Fibroblast of skin of left biceps (primary cell): Measurements from ENCODE around the gene RPS16.

Source experiments
- DNase-seq, 2 experiments: peaks; one replicate each; pipeline ENCODE4 v3.0.0-alpha.2; 2013; ENCODE audit warnings: low read depth in 2 of 2

RPS16 gene

DNA sequence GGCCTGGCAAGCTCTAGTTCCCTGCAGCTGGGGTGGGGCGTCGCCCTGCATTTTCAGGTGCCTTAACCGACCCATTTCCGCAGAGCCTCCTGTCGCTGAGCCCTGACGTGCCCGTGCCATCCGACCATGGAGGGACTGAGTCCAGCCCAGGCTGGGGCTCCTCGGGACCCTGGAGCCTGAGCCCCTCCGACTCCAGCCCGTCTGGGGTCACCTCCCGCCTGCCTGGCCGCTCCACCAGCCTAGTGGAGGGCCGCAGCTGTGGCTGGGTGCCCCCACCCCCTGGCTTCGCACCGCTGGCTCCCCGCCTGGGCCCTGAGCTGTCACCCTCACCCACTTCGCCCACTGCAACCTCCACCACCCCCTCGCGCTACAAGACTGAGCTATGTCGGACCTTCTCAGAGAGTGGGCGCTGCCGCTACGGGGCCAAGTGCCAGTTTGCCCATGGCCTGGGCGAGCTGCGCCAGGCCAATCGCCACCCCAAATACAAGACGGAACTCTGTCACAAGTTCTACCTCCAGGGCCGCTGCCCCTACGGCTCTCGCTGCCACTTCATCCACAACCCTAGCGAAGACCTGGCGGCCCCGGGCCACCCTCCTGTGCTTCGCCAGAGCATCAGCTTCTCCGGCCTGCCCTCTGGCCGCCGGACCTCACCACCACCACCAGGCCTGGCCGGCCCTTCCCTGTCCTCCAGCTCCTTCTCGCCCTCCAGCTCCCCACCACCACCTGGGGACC is 27.9 kb downstream of the RPS16 start:
- no peak for DNase-seq

DNA sequence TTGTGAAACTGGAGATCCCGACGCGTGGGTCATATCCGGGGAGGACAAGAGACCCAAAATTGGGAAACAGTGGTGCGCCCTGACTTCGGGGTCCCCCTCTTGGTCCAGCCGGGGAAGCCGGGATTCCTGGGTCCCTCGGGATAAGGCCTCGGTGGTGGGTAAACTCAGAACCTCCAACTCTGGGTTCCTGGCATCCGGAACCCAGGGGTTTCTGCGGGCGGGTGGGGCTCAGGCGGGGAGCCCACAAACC is 28.4 kb downstream of the RPS16 start:
- no peak for DNase-seq

DNA sequence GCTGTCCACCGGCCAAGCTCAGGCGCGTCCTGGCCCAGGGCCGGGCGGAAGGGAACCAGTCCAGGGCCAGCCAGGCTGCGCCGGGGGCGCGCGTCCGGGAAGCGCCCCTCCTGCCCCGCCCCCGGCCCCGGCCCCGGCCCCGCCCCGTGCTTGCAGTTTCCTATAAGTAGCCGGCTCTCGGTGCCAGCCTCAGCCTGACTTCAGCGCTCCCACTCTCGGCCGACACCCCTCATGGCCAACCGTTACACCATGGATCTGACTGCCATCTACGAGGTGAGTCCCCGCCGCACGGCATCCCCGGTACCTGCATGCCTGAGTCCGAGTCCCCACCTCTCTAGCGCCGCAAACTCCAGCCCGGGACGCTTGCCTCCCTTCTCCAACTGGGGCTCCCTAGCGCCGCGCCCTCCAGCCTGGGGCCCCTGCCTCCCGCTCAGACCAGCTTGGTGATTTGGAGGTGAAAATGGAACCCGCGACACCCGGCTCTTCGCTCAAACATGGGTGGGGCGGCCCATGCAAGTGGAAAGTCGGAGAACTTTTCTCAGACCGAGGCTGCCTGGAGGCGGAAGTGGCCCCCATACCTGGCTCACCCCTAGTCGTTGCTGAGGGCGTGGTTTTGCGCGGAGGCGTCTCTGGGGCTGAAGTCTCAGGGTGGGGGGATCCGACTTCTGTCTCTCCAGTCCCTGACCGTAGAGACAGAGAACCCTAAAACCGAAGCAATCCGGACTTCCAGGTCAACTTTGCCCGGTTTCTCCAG is 28.9 kb downstream of the RPS16 start, which contains the start of gene ZFP36:
TSS of gene ZFP36 (plus strand) at position 192 of the 754 bp plus-strand sequence. CDS start at position 250, 58 bp downstream.
- no peak for DNase-seq

DNA sequence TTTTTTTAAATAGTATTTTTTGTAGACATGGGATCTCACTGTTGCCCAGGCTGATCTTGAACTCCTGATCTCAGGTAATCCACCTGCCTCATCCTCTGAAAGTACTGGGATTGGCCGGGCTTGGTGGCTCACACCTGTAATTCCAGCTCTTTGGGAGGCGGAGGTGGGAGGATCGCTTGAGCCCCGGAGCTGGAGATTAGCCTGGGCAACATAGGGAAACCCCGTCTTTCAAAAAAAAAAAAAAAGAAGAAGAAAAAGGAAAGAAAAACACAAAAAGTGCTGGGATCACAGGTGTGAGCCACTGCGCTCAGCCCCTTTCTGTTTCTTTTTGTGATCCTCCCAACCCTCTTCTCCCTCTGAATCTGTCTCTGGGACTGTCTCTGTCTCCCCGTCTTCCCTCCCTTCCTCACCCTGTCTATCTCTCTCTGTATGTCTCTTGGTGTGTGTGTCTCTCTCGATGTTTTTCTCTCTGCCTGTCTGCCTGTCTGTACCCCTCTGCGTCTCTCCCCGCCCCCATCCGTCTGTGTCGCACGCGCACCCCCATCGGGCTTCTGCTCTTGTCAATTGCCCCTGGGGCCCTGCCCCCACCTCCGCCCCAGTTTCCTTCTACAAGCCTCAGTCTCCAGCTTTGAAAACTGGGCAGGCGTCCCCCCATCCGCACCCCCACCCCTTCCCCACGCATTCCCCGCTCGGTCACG is 29.6 kb downstream of the RPS16 start:
- DNase-seq: no peak

DNA sequence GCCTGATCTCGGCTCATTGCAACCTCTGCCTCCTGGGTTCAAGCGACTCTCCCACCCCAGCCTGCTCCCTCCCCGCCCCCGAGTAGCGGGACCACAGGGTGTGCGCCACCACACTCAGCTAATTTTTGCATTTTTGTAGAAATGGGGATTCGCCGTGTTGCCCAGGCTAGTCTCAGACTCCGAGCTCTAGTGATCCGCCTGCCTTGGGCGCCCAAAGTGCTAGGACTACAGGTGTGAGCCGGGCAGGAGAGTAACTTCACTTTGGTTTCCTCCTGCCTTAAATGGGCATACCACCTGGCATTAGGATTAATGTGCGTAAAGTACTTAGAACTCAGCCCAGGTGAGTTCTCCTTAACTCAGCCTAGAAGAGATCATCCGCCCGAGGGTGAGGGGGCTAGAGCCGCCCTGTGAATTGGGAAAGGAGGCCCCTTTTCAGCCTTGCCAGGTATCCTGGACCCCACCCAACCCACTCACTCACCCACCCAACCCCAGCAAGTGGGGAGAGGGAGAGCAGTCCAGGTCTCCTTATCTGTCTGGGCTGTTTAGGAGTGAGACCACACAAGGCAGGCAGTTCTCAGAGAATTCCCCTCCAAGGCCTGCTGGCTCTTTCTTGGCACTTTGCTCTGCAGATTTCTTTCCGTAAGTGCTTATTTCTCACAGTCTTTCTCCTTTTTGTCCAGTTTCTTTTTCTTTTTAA is 30.3 kb downstream of the RPS16 start:
- no peak for DNase-seq

DNA sequence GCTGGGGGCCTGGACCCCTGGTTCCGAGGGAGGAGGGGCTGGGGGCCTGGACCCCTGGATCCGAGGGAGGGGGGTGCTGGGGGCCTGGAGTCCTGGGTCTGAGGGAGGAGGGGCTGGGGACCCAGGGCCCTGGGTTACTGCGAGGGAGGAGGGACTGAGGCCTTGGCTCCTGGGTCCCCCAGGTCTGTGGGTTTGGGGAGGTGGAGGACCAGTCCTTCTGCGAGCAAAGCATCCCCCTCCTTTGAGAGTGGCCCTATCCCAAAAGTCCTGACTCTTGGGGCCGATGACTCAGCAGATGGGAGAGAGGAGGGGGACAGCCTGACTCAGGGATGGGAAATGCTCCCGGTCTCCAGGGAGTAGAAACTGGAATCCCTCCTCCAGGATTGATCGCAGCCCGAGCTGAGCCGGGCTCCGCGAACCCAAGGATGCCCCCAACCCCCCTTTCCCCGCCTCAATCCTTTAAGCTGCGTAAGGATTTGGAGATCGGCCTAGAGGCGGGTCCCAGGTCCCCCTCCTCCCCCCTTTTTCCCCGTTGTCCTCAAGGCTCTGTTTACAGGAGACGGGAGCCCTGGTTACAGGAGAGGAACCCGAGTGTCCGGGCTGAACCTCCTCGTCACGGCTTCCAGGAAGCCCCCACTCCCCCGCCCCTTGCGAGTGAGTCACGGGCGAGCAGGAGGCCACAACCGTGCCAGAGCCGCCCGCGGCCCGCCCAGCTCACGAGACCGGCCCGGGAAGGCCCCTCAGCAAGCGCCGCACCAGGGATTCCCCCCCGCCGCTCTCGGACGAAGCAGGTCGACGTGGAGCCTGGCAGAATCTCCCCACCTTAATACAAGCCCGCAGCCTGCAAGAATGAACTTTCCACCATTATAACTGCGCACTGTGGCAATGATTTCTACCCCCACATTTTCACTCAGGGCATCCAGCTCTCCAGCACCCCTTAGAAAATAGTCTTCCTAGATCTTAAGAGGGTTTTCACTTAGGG is 32.1 kb downstream of the RPS16 start:
- DNase-seq: peak; percentile 99

DNA sequence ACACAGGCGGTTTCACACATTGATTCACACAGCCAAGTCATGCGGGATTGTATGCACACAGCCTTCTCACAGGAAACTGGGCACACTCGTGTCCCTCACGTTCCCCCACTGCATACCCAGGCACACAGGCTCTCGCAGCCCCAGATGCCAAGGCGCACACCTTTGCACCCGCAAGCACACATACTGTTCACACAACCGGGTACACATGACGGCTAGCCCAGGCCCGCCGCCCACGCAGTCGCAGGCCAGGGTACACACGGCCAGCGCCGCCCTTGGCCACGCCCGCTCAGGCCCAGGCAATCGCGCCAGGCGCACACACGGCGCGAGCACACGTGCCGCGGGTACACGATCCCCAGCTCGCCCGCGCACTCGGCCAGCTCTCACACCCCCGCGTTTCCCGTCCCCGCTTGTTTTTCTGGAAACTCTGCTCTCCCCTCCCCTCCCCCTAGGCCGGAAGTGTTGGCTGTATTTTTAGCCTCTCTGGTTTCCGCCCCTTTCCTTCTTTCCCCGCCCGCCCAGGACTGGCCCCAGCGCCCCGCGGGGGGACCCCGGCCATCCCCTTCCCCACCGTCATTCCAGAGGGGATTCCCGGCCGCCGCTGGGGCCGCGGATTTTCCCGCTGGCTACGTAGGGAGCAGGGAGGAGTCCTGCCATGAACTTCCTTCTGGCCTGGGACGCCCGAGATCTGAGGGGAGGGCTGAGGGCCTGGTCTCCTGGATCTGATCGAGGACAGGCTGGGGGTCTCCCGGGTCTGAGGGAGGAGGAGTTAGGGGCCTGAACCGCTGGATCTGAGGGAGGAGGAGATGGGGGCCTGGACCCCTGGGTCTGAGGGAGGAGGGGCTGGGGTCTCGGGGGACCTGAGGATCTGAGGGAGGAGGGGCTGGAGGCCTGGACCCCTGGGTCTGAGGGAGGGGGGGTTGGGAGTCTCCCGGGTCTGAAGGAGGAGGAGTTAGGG is 33.1 kb downstream of the RPS16 start:
- DNase-seq: peak; percentile 73 to 76

DNA sequence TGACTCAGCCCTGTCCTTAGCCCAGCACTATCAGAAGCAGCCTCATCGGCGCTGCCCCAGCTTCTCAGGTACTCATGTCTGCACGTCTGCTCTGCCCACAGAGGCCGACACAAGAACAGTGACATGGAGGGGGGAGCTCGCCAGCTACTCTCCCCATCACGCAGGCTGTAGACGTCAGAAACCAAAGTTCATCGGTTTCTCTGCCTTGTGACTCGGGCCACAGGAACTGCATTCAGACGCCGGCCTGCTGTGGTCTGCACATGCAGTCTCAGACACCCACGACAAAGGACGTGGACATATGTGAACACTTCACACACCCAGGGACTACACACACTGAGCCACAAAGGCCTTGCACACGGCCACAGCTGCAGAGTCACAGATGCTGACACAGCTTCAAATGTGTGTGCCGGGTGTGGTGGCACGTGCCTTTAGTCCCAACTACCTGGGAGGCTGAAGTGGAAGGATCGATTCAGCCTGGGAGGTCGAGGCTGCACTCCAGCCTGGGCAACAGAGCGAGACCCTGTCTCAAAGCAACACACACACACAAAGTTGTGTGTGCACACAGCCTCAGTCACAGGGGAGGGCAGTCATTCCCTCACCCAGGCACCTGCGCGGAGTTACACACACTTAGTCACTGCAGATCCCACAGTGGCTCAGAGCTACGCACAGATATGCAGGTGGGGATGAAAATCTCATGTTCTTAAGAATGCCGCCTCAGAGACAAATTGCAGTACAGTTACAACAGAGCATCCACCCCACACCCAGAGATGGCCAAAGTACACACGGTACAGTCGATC is 34.0 kb downstream of the RPS16 start:
- no peak for DNase-seq

DNA sequence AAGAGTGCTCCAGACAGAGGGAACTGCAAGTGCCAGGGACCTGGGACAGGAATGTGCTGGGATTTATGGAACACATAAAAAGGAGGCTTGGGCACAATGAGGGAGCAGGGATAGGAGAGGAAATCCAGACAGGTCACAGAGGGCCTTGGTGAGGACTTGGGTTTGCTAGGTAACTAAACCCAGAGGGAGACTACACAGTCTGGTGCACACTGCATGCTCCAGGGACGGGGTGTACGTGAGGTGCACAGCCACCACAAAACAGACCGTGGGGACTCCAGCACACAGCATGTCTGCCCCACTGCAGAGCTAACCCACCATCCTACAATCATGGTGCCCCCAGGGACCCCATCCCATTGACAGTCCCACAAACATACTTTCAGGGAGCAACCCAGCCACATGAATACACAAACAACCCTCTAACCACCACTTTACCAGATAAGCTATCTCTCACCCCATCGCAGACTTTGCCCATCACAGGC is 34.6 kb downstream of the RPS16 start:
- DNase-seq: no peak

DNA sequence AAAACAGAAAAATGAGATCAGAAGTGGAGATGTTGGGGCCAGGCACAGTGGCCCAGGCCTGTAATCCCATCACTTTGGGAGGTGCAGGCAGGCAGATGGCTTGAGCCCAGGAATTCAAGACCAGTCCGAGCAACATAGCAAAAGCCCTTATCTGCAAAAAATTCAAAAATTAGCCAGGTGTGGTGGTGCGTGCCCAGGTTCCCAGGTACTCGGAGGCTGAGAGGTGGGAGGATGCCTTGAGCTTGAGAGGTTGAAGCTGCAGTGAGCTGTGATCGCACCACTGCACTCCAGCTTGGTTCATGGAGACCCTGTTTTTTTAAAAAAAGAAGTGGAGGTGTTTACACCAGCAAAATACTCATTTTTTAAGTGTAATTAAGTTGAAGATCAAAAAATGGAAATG is 35.7 kb downstream of the RPS16 start:
- DNase-seq: no peak

DNA sequence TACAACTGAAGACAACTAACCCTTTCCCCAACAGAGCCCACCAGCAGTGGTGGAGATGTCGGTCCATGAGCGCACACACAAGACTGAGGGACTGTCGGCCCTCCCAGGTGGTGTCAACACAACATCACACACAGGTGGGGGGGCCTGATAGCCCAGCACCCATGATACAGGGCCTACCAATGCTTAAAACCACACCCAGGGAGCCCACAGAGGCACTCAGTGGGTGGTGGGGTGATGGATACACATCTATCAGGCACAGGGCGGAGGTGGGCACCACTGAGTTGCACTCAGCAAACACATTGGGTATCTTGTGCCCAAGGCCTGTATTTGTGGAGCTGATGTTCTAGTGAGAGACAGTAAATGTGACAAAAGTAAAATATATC is 36.1 kb downstream of the RPS16 start:
- DNase-seq: no peak

DNA sequence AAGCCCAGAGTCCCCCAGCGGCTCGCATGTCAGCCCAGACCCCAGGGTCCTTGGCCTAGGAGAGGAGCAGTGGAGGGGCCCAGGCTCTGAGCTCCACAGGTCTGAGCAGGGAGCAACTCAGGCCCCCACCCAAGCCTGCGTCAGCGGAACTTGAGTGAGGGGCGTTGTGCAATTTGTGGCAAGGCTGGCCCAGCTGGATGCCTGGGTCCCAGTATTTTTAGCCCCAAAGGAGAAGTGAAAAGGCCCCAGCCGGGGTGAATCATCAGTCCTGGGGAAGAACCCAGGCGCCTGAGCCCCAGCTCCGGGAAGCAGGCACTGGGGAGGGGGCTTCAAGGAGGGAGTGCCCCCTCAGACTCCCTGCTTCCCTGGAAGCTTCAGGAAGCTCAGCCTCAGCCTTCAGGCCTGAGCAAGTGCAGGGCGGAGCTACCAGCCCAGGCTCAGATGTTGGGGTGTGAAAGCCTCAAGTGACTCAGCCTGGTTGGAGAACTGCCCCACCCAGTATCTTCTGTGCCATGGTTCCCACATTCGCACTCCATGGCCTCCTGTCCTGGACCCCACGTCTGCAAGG is 37.4 kb downstream of the RPS16 start:
- DNase-seq: no peak

DNA sequence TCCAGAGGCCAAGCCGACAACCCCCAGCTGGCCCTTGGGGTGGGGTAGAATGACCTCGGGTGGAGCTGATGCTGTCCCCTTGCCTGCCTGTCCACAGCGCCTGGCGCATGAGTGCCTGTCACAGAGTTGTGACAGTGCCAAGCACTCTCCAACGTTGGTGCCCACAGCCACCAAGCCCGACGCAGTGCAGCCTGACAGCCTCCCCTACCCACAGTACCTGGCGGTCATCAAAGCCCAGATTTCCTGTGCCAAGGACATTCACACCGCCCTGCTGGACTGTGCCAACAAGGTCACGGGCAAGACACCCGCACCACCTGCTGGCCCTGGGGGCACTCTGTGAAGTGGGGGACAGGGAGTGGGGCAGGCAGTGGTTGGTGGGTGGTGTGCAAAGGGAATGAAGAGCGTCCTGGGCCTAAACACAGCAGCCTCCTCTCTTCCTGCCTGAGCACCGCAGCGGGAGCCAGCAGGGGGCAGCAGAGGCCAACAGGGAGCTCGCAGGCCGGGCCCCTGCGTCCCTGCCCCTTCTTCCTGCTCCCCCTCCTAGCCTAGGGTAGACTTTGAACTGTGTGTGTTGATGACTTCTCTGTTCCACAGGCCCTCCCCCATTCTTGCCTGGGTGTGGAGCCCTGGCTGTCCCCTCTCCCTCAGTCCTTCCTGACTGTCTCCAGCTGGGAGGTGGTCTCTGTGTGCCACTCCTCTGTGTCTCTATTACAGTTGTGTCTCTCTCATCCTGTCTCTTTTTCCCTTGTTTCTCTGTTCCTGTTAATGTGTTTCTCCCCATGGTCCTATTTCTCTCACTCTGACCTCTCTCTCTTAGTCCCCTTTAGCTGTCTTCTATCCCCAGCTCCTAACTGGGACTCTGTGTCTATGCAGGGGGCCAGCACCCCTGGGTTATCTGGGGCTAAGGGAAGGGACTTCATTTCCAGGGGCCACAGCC is 38.1 kb downstream of the RPS16 start:
- DNase-seq: no peak

DNA sequence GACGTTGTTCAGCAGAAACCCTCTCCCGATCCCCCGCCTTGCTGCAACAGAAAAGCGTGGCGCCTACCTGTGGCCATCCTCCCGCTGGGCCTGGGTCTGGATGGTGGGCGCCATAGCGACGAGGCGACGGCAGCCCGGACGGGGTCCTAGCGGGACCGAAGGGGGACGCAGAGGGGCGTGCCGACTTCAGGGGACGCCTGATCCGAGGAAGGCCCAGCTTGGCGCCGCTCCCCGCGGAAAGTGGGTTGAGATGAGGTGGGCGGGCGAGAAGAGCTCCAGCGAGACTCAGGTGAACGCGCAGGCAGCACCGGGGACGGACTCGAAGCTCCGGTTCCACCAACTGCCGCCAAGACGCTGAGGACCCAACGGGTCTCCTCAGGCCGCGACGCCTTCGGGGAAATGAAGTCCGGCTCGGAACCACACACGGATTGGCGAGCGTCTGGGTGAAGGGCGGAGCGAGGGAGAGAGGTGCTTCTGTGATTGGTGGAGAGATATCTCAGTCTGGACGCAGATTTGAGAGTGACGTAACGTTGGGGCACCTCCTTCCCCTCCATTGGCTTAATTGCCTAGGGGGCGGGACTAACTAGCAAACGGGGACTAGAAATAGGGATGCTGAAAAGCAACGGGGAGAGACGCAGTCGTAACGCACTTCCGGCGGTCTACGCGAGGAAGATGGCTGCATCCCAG is 44.9 kb downstream of the RPS16 start, which contains the start of the genes MED29 and PAF1:
TSS of gene MED29 (plus strand) at position 628 of the 687 bp plus-strand sequence. CDS start at position 673, 45 bp downstream.
TSS of gene PAF1 (minus strand) at position 356 of the 687 bp plus-strand sequence. CDS start at position 114, 242 bp downstream.
- peak; percentile 99 for DNase-seq

DNA sequence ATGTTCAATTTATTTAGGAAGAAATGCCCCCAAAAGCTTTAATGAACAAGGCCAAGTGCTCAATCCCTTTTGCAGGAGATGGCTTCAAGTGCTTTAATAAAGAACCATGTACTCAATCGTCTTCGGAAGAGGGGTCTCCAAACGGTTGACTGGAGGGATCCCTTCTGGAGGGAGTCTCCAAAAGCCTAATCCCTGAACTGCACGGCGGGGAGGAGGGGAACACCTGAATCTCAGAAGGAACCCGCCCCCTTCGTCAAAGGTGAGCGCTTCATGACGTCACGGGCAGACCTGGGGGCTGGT is 45.3 kb downstream of the RPS16 start:
- no peak for DNase-seq

DNA sequence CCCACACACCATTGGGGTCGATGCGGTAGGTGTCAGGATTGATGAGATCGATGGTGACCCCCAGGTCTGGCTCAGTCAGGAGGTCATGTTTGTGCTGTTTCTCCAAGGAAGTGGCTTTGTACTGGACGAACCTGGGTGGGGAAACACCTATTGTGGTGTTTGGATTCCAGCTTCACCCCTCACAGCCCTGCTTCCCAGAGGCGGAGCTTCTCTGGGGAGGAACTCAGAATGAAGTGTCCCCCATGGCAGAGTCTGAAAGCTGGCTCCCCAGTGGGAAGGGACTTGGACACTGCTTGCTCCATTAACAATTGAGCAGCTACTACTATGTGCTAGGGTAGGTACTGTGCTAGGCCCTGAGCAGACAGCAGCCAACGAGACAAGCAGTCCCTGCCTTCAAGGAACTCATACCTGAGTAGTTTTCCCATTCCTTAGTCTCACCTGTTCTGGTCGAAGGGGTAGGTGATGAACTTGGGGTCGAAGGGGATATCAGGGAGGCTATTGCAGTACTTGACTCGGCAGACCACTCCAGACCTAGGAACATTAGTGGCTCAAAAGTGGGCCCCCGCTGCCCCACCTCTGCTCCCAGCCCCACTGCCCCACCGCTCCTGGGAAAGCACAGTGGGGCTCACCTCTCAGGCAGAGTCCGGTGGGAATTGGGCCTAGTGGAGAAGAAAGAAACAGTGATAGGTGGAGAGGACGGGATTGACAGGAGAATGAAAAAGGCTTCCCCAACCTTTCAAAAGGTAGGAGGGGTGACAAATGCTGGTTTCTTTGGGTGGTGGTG is 45.9 kb downstream of the RPS16 start:
- no peak for DNase-seq
